NCI-H748 (cell line): Measurements from ENCODE around the gene PDIA5.
A peak's percentile ranks its signal among the peaks of the same experiment; 100 is the strongest.

Experiments used
- DNase-seq: peaks from one replicate; lab custom pipeline; 2025; ENCODE audit not compliant: unreplicated experiment; lab: John Stamatoyannopoulos, UW

Gene PDIA5

GRCh38 chr3:123039178-123039577, 27.6 kb upstream of the PDIA5 start:
- DNase-seq, result peak; percentile 44

- DNase-seq, result no peak
Measured at GRCh38 chr3:123042413-123042812, 24.4 kb upstream of the PDIA5 start.

GRCh38 chr3:123044981-123045763, 21.7 kb upstream of the PDIA5 start:
- no peak for DNase-seq

GRCh38 chr3:123046262-123047061, 20.4 kb upstream of the PDIA5 start:
- DNase-seq, result no peak

- no peak for DNase-seq
Measured at GRCh38 chr3:123047062-123047319, 19.8 kb upstream of the PDIA5 start.

GRCh38 chr3:123048480-123049237, 18.2 kb upstream of the PDIA5 start:
- DNase-seq, result no peak

- no peak for DNase-seq
Measured at GRCh38 chr3:123050666-123051065, 16.2 kb upstream of the PDIA5 start.

GRCh38 chr3:123053107-123053506, 13.7 kb upstream of the PDIA5 start:
- peak; percentile 18 for DNase-seq

GRCh38 chr3:123054109-123054778, 12.6 kb upstream of the PDIA5 start:
- DNase-seq, result no peak

GRCh38 chr3:123054931-123055330, 11.9 kb upstream of the PDIA5 start:
- DNase-seq, result no peak

GRCh38 chr3:123055352-123055751, 11.5 kb upstream of the PDIA5 start:
- no peak for DNase-seq

GRCh38 chr3:123058505-123058904, 8.3 kb upstream of the PDIA5 start:
- DNase-seq, result no peak

GRCh38 chr3:123060054-123060453, 6.8 kb upstream of the PDIA5 start:
- DNase-seq, result no peak

- DNase-seq, result no peak
Measured at GRCh38 chr3:123061856-123062255, 5.0 kb upstream of the PDIA5 start.

GRCh38 chr3:123063034-123063433, 3.8 kb upstream of the PDIA5 start:
- no peak for DNase-seq

- DNase-seq, result no peak
Measured at GRCh38 chr3:123064506-123064905, 2.3 kb upstream of the PDIA5 start.

GRCh38 chr3:123064914-123065313, 1.9 kb upstream of the PDIA5 start:
- no peak for DNase-seq

GRCh38 chr3:123066599-123066895, 278 bp upstream of the PDIA5 start:
- no peak for DNase-seq

- DNase-seq, result peak; percentile 42
Measured at GRCh38 chr3:123067689-123068600, 1.1 kb downstream of the PDIA5 start.

GRCh38 chr3:123068601-123069381, 2.0 kb downstream of the PDIA5 start:
- DNase-seq, result peak; percentile 24
